Measurements from ENCODE around the gene EPHA7.

EPHA7 gene

DNA sequence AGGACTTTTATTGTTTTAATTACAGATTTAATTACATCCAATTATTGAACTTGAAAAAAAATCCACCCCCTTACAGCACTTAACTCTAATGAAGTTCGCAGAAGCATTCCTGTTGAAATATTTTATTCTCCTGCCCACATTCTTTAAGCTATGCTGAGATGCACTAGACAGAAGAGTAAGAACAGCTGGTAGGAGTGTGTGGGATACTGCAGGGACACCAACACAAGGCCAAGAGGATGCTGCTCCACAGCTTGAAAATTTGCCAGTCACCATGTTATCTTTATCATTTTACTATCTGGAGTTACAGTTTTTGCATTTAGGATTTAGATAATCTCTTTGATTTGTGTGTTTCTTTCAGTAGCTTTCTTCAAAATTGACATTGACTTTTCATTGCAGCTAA lies 180.7 kb downstream of the EPHA7 start:
- DNase-seq = peak; percentile 11

DNA sequence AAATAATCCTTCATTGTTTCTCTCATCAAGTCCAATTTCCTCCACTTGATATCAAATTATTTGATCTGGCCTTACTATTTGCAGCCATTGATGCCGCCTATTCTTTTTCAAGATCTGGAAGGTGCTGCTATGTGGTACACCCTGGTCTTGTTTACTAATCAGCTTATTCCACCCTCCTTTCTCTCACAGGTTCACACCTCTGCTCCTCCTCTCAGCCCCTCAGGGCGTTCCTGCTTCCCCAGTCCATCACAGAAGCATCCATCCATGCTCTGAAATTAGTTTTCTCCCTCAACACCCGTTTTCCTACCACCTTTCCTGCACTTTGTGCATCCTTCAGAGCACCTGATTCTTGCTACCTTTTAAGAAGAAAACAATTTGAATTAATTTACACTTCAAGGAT lies 183.6 kb downstream of the EPHA7 start:
- peak; percentile 1 for DNase-seq

GRCh38 chr6:93226822-93227221 lies 192.5 kb downstream of the EPHA7 start:
- DNase-seq = no peak

- peak; percentile 13 for DNase-seq
Observed at GRCh38 chr6:93222071-93222851, 197.1 kb downstream of the EPHA7 start.

- DNase-seq = no peak
Observed at GRCh38 chr6:93219447-93219846, 199.9 kb downstream of the EPHA7 start.

DNA sequence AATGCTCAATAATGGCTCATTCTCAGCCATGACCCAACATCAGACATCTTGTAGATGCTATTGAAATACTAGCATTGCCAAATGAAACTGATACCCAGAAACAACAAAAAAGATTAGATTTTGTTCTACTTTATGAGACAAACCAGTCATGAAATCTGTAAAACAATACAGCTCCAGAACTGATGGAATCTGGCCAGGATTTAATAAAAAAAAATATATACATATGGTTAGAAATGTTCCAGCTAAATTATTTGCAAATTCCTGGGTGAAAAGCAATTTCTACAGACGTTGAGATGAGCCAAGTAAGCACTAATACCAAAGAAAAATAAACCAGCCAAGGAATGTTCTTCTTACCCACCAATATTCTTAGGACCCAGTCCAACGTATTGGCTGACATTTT lies 201.3 kb downstream of the EPHA7 start:
- no peak for DNase-seq

GRCh38 chr6:93213028-93213427 lies 206.3 kb downstream of the EPHA7 start:
- no peak for DNase-seq

GRCh38 chr6:93210908-93211307 lies 208.5 kb downstream of the EPHA7 start:
- no peak for DNase-seq

GRCh38 chr6:93209358-93209757 lies 210.0 kb downstream of the EPHA7 start:
- DNase-seq = no peak

GRCh38 chr6:93196406-93196970 lies 222.9 kb downstream of the EPHA7 start:
- DNase-seq = no peak

DNA sequence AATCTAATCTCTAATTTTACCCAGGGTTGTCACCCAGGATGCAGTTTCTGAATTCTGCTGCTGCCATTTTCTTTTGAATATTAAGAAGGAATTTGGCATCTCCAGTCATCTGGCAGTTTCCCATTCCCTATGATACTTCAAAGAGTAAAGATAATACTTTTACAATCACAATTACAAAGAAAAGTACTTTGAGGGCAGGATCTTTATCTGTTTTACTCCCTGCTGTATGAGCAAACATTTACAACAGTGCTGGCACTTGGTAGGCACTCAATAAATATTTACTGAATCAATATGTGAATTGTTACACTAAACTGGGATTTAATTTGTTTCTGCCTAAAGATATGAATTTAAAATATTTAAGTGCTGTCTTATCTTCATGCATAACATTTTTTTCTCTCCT lies 224.9 kb downstream of the EPHA7 start:
- no peak for DNase-seq

DNA sequence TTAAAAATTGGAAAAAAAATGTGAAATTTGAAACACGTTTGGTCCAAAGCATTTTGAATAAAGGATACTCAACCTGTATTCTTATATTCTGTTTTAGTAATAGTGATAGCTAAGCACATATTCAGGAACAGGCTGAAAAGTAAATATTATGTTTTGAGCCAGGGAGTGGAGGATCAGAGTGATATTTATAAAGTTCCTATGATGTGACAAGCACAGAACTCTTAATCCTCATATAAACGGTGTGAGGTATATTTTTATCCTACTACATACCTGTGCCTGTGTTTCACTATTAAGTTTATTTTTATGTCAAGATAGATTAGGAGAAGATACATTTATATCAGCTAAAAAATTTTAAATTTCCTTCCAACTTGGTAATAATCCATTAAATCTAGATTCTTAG lies 225.5 kb downstream of the EPHA7 start:
- no peak for DNase-seq

Measured in NCI-H82 (cell line).